Ishikawa (cell line): ENCODE measurements around the gene ATG9B.

Experiments used
- EP300 ChIP-seq: IDR thresholded peaks from 2 replicates; pipeline ENCODE4 v1.6.1; 2012; ENCODE audit warnings: borderline replicate concordance
- FOXM1 ChIP-seq: IDR thresholded peaks from 2 replicates; pipeline ENCODE4 v1.6.1; 2012; ENCODE audit warnings: low read depth, borderline replicate concordance
- MAX ChIP-seq: IDR thresholded peaks from 2 replicates; pipeline ENCODE4 v1.6.1; 2012
- RAD21 ChIP-seq: IDR thresholded peaks from 2 replicates; pipeline ENCODE4 v1.6.1; 2012; ENCODE audit warnings: low read depth
- REST ChIP-seq: IDR thresholded peaks from 2 replicates; pipeline ENCODE4 v1.6.1; 2012; ENCODE audit warnings: low read depth, mild to moderate bottlenecking
- TAF1 ChIP-seq: IDR thresholded peaks from 2 replicates; pipeline ENCODE4 v1.6.1; 2012; ENCODE audit warnings: low read depth, mild to moderate bottlenecking
- TCF12 ChIP-seq: IDR thresholded peaks from 2 replicates; pipeline ENCODE4 v1.6.1; 2012; ENCODE audit warnings: low read depth
- TEAD4 ChIP-seq: IDR thresholded peaks from 2 replicates; pipeline ENCODE4 v1.6.1; 2012

- TF ChIP-seq TEAD4 (no peak), MAX (no peak), EP300 (no peak), REST (no peak), RAD21 (no peak), TCF12 (no peak), FOXM1 (no peak), TAF1 (no peak)
Measured at GRCh38 chr7:150980663-150981062, 43.6 kb downstream of the ATG9B start.
